ENCODE results near the gene LIME1. TPM values are rescaled to one million over a fixed set of nuclear protein-coding genes. Genes with fewer than 3 reads are reported as not detected.

The LIME1 gene
- total RNA-seq, 1 donor = 2.9 TPM

GRCh38 chr20:63734111-63734945 lies 2.1 kb upstream of the LIME1 start:
- Histone ChIP-seq H4K20me1 (ENCODE audit: insufficient read depth, low read length) (peaks cover 29% of the 10 kb centered on the region), H3K36me3 (ENCODE audit: insufficient read depth, low read length) (peaks cover 8% of the 10 kb centered on the region), H3K79me2 (ENCODE audit: insufficient read depth, low read length) (peaks cover 36% of the 10 kb centered on the region), H2AFZ (ENCODE audit: low read length) (no peak overlapping the region), H3K9me3 (ENCODE audit: low read depth, low read length) (no peaks in the 10 kb centered on the region), H3K4me1 (ENCODE audit: insufficient read depth, low read length) (no peaks in the 10 kb centered on the region), H3K27ac (ENCODE audit: low read depth, low read length) (no peak overlapping the region), H3K4me3 (ENCODE audit: insufficient read depth, low read length) (no peak overlapping the region), H3K4me2 (ENCODE audit: insufficient read depth, low read length) (no peak overlapping the region), H3K27me3 (ENCODE audit: insufficient read depth, low read length) (no peaks in the 10 kb centered on the region)
- TF ChIP-seq CTCF (IDR thresholded peaks at IDR 0.05; ENCODE audit: extremely low read depth, low read depth, low read length) = no peak
- peak; percentile 44 for DNase-seq (ENCODE audit: insufficient read length, low spot score, missing footprints)

DNA sequence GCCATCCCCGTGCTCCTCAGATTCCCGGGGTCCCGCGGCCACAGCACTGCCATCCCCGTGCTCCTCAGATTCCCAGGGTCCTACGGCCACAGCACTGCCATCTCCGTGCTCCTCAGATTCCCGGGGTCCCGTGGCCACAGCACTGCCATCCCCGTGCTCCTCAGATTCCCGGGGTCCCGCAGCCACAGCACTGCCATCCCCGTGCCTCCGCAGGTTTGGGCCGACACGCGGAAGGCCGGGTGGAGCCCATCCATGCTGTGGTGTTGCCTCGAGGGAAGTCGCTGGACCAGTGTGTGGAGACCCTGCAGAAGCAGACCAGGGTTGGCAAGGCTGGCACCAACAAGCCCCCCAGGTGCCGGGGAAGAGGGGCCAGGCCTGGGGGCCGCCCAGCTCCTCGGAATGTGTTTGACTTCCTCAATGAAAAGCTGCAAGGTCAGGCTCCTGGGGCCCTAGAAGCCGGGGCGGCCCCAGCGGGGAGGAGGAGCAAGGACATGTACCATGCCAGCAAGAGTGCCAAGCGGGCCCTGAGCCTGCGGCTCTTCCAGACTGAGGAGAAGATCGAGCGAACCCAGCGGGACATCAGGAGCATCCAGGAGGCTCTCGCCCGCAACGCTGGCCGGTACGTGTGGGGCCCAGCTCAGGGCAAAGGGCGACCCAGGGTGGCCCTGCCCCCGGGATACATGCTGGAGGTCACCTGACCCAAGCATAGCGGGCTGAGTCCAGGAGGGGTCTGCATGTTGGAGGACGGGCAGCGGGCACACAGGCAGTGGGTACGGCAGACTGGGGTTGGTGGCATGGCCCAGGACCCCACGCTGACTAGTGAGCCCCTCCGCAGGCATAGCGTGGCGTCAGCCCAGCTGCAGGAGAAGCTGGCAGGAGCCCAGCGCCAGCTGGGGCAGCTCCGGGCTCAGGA lies 1.3 kb upstream of the LIME1 start:
- DNase-seq (ENCODE audit: insufficient read length, low spot score, missing footprints) = peak; percentile 88
- Histone ChIP-seq H3K36me3 (ENCODE audit: insufficient read depth, low read length) (peaks cover 8% of the 10 kb centered on the region), H3K79me2 (ENCODE audit: insufficient read depth, low read length) (peaks cover 28% of the 10 kb centered on the region), H3K27ac (ENCODE audit: low read depth, low read length) (no peak overlapping the region), H4K20me1 (ENCODE audit: insufficient read depth, low read length) (peaks cover 29% of the 10 kb centered on the region), H3K9me3 (ENCODE audit: low read depth, low read length) (no peaks in the 10 kb centered on the region), H2AFZ (ENCODE audit: low read length) (no peak overlapping the region), H3K27me3 (ENCODE audit: insufficient read depth, low read length) (no peaks in the 10 kb centered on the region), H3K4me3 (ENCODE audit: insufficient read depth, low read length) (no peak overlapping the region), H3K4me1 (ENCODE audit: insufficient read depth, low read length) (no peaks in the 10 kb centered on the region), H3K4me2 (ENCODE audit: insufficient read depth, low read length) (no peak overlapping the region)
- no peak for TF ChIP-seq CTCF (IDR thresholded peaks at IDR 0.05; ENCODE audit: extremely low read depth, low read depth, low read length)

- Histone ChIP-seq H3K27ac (ENCODE audit: low read depth, low read length) (no peak overlapping the region), H3K9me3 (ENCODE audit: low read depth, low read length) (no peaks in the 10 kb centered on the region), H3K4me3 (ENCODE audit: insufficient read depth, low read length) (no peak overlapping the region), H3K79me2 (ENCODE audit: insufficient read depth, low read length) (peaks cover 16% of the 10 kb centered on the region), H2AFZ (ENCODE audit: low read length) (no peak overlapping the region), H3K4me1 (ENCODE audit: insufficient read depth, low read length) (peaks cover 9% of the 10 kb centered on the region), H3K36me3 (ENCODE audit: insufficient read depth, low read length) (peaks cover 16% of the 10 kb centered on the region), H4K20me1 (ENCODE audit: insufficient read depth, low read length) (peaks cover 33% of the 10 kb centered on the region), H3K4me2 (ENCODE audit: insufficient read depth, low read length) (no peak overlapping the region), H3K27me3 (ENCODE audit: insufficient read depth, low read length) (no peaks in the 10 kb centered on the region)
- DNase-seq (ENCODE audit: insufficient read length, low spot score, missing footprints) = peak; percentile 91
- no peak for TF ChIP-seq CTCF (IDR thresholded peaks at IDR 0.05; ENCODE audit: extremely low read depth, low read depth, low read length)
Measured at GRCh38 chr20:63736893-63737694, 630 bp downstream of the LIME1 start.

Data from osteoblast (primary cell).